COLO668 (cell line): ENCODE measurements around the gene XRCC3.

Experiments
- DNase-seq: peaks from one replicate; lab custom pipeline; 2025; ENCODE audit not compliant: unreplicated experiment; lab: John Stamatoyannopoulos, UW

XRCC3 gene

DNA sequence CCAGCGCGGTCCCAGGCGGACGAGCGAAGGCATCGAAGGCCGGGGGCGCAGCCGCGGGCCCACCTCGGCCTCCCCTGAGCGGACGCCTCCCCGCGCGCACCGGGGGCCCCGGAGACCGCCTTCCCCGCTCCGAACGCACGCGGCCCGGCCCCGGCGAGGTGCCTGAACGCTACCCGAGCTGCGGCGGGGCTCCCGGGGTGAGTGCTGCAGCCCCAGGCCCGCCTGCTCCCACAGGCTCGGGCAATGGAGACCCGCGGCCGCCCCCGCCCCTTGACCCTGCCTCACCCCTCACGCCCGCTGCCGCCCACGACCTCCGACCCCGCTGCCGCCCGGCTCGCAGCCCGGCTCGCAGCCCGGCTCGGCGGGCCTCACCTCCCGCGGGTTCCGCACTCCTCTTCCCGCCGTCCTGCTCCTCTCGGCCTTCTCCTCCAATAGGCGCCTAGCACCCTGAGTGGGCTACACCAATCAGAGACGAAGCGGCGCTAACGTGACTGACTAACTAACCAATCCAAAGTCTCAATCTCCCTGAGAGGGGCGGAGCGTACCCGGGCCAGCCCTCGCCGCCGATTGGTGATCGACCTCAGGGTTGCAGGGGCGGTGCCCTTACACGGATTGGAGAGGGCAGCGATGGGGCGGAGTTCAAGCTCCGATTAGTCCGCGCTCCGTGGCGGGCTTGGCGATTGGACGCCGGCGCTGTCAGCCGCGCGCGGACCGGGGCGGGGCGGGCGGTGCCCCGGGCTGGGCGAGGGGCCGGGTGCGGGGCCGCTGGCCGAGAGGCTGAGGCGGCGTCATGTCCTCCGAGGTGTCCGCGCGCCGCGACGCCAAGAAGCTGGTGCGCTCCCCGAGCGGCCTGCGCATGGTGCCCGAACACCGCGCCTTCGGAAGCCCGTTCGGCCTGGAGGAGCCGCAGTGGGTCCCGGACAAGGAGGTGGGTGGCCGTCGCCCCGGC is at the start of gene XRCC3, which contains the start of gene ZFYVE21:
XRCC3 (minus strand) TSS at position 400 of the 949 bp plus-strand sequence. CDS start 4,364 bp downstream, outside the sequence.
ZFYVE21 (plus strand) TSS at position 759 of the 949 bp plus-strand sequence; CDS start at position 791, 32 bp downstream.
- peak; percentile 100 for DNase-seq

GRCh38 chr14:103763730-103764488 is 48.7 kb upstream of the XRCC3 start:
- DNase-seq = no peak

DNA sequence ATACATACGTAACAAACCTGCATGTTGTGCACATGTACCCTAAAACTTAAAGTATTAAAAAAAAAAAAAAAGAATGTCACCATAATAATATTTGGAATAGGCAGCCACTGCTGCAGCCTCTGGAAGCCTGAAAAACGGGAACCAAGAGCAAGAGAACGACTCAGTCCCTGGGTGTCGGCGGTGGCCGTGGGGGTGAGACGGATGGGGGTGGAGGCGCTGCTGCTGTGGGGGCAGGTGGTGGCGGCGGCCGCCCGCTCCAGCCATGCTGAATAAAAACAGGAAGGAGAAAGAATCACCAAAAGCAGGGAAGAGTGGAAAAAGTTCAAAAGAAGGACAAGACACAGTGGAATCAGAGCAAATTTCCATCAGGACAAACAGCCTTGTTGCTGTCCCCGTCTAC is 47.3 kb upstream of the XRCC3 start:
- DNase-seq = no peak

- DNase-seq = no peak
These were observed 46.8 kb upstream of the XRCC3 start for GRCh38 chr14:103762036-103762435.

DNA sequence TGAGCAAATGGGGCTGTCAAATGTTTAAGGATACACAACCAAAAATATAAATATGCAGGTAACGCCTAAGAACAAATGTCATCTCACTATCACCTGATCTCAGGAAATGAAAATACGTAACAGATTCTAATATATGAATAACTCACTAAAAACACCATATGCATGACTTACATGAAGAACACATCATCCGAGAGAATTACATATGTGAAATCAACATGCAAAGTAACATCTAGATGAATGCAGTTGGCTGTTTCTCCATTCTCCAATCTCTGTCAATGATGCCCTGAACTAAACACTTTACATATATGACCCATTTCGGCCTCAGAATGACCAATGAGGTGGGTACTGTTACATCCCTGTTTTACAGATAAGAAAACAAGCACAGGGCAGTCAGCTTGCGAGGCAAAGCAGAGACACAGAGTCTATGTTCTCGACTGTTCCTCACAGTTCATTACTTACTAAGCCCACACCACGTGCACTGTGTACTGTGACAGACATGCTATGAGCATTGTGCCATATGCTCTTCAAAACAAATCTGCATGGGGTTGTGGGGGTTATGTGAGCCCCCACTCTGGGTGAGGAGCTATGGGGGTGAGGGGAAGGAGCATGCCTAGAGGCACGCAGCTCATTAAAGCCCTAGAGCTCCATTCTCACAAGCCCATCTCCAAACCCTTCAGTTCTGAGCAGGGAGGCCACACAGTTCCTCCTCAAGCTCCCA is 43.0 kb upstream of the XRCC3 start:
- no peak for DNase-seq

GRCh38 chr14:103755060-103755459 is 39.8 kb upstream of the XRCC3 start:
- no peak for DNase-seq

DNA sequence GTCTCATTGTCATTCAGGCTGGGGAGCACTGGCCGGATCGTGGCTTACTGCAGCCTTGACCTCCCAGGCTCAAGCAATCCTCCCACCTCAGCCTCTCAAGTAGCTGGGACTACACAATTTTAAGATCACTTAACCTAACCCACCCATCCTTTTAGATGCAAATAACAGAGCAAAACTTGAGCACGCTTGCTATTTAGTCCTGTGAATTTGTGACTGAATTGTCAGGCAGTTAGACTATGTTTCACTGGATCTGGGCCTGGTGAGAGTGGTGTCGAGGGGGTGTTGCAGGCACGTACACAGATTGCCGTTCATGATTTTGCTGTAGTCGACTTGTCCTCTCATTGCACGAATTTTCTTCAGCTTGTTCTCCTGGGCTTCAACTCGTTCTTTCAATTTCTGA is 38.5 kb upstream of the XRCC3 start:
- no peak for DNase-seq

DNA sequence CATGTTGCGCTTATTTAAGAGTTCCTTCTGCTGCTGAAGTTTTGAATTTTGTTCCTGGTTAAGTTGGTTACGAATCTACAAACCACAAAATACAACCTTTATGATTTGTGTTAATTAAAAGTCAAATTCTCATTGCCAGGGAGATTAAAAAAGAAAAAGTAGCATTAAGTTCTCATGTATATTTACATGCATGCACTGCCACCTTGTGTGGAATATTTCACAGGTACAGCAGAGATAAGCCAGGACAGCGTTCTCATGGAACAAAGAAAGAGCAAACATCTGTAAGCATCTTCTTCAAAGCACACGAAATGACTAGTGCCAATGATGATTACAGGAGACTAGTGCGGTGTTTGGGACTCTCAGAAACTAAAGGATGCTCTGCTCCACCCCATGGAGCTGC is 34.6 kb upstream of the XRCC3 start:
- no peak for DNase-seq

DNA sequence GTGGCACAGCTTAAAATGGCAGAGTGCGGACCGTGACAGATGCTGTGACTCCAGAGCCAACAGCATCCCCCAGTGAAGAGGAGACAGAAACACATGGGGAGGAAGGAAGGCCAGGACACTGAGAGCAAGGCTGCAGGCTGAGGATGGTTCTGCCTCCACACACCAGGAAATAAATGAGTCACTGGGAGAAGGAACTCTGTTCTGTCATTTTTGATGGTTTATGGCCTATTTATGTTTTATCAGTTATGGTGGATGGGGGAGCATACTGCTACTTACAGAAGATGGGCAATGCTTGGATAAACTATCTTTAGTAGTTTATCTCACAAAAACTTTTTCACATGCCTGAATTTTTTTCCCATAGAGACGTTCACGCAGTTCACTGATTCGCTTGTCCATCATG is 34.2 kb upstream of the XRCC3 start:
- no peak for DNase-seq

DNA sequence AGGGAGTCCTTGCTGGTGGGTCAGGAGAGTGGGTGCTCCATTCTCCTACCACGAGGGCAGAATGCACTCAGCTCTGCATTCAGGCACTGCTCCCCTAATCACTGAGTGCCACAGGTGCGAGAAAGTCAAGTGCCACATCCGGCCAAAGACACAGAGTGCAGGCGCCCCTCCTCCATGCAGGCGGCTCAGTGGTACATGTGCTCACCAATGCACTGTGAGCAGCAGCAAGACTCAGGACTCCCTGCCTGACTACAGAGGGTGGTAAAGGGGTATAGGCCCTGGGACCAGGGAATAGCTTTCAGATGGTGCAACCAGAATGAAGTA is 33.2 kb upstream of the XRCC3 start:
- no peak for DNase-seq

DNA sequence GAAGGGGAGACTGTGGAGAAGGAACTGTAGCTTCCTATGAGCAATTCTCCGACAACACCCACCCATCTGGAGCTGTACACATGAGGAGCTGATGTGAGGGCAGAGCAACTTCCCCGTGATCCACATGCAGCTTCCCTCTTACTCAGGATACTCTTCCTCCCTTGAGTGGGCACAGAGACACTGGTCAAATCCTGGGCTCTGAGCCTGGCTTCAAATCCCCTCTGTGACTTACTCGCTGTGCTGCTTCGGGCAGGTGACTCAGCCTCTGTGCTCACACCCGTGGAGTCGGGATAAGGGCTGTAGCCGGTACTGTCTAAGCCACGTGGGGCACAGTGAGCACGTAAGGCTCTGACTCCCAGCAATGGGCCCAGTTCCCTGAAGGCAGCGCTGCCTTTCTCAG is 31.4 kb upstream of the XRCC3 start:
- no peak for DNase-seq

GRCh38 chr14:103745424-103745823 is 30.2 kb upstream of the XRCC3 start:
- DNase-seq = no peak

GRCh38 chr14:103744621-103745395 is 29.6 kb upstream of the XRCC3 start:
- no peak for DNase-seq

- no peak for DNase-seq
These were observed 28.4 kb upstream of the XRCC3 start for GRCh38 chr14:103743691-103744090.

GRCh38 chr14:103742499-103743255 is 27.4 kb upstream of the XRCC3 start:
- DNase-seq = no peak

- DNase-seq = no peak
These were observed 26.6 kb upstream of the XRCC3 start for GRCh38 chr14:103741876-103742275.

DNA sequence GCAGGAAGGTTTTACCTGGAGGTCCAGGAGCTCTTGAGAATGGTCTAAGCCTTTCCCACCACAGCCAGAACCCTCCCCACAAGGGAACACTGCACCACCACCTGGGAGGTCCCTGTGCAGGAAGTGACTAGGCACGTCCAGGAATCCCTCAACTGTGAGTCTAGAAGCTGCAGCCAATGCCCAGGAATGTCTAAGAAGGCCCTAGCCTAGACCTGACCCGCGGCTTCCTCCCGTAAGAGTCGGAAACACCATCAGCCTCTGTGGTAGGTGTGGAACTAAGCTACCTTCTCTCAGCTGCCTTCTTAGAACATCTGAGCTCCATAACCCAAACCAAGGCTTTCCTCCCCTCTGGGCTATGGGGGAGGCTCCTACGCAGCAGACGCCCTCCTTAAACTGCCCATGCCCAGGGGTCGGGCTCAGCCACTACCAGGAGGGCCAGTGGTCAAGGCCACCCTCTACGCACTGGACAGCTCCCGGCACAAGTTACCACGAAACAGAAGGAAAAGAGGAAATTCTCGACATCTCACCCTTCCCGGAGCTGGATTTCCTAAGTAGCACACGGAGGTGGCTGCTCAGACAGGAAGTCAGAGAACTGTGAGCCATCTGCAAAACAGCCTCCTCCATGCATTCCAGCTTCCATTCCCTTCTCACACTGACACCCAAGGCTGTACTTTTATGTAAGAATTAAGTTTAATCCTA is 25.9 kb upstream of the XRCC3 start:
- DNase-seq = no peak

DNA sequence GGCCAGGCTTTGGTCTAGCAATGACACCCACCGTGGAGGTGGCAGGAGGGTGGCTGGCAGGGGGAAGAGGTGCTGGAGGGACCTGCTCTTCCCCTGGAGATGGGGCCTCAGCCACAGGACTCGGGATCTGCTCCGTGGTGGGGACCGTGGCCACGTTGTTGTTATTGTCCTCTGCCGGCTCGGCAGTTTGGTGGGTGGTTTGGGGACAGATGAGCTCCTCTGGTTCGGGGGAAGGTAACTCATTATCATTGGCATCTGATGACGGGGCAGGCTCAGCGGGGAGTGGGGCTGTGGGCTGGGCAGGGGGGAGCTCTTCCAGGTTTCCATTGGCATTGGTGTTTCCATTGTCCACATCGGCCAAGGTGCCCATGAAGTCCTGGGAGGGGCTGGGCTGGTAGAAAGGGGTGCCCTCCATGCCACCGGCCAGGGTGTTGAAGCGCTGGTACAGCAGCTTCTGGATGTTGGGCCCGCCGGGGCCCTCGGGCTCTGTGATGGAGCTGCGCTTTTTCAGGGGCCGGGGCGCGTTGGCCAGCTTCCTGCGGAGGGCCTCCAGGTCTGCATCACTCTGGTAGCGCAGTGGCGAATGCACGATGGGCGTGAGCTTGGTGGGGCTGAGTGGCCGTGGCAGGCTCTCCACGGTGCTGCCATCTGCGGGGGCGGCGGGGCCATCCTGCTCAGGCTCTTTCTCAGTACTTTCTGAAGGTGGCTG is 24.7 kb upstream of the XRCC3 start:
- no peak for DNase-seq

DNA sequence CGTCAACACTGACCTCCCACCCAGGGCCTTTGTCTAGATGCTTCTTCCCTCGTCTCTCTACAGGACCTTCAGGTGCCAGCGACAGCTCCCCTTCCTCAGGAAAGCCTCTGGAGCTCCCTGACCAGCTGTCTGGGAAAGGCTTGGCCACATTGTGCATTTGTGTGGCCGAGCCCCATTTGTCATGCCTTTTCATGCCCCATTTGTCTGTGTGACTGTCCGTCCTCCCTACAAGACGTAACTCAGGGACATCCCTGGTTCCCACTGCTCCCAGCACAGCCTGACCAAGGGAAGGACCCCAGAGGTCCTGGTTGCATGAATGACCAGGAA is 24.2 kb upstream of the XRCC3 start:
- DNase-seq = no peak
